Prostate gland (tissue), 2 donors: Measurements from ENCODE around the gene MT3. TPM values are rescaled to one million over a fixed set of nuclear protein-coding genes. Genes with fewer than 3 reads are reported as not detected.
A peak's percentile ranks its signal among the peaks of the same experiment; 100 is the strongest.

Experiments
- DNase-seq: peaks from one replicate; pipeline ENCODE4 v3.0.0-alpha.2; 2019; ENCODE audit warnings: low spot score
- H3K27ac ChIP-seq, 2 donors: fragments of 200-600 bp; sonication (generic); 2 replicates each; pipeline ENCODE4 v1.5.1; 2017 to 2019
- H3K27me3 ChIP-seq: fragments of 200-600 bp; sonication (generic); replicated peaks from 2 replicates; pipeline ENCODE4 v1.5.1; 2019; ENCODE audit not compliant: insufficient read depth
- H3K36me3 ChIP-seq, 2 donors: fragments of 200-600 bp; sonication (generic); 1 replicate in 1 of 2; 2 replicates in 1 of 2; pipeline versions ENCODE4 v1.5.1 to v1.8.1; 2017 to 2019
- H3K4me1 ChIP-seq: fragments of 200-600 bp; sonication (generic); replicated peaks from 2 replicates; pipeline ENCODE4 v1.5.1; 2019
- H3K4me3 ChIP-seq, 2 donors: fragments of 200-600 bp; sonication (generic); 2 replicates each; pipeline ENCODE4 v1.5.1; 2017 to 2019
- H3K9me3 ChIP-seq: fragments of 200-600 bp; sonication (generic); 2 replicates; pipeline ENCODE4 v1.5.1; 2017
- CTCF ChIP-seq, 4 experiments: fragments of 200-600 bp in 2 of 4; fragments of 450-650 bp in 2 of 4; sonication (generic) in 2 of 4; IDR thresholded peaks; 1 replicate in 3 of 4; 2 replicates in 1 of 4; pipeline ENCODE4 v1.5.1; 2016 to 2019; ENCODE audit warnings: antibody characterized with exemption in 4 of 4, mild to moderate bottlenecking in 2 of 4, moderate library complexity in 2 of 4
- POLR2A ChIP-seq: fragments of 450-650 bp; IDR thresholded peaks from one replicate; pipeline ENCODE4 v1.6.1; 2016; ENCODE audit warnings: antibody characterized with exemption, mild to moderate bottlenecking
- POLR2AphosphoS5 ChIP-seq: sonication (generic); formaldehyde crosslinking; IDR thresholded peaks from one replicate; pipeline ENCODE4 v1.6.1; 2017; ENCODE audit warnings: antibody characterized with exemption
- WGBS: methylation state at CpG from one replicate; pipeline ENCODE4 v1.1.5; 2018; 5-methylcytosine and 5-hydroxymethylcytosine counted together
- intact Hi-C: fragments of 100-400 bp; cut with DNase I; formaldehyde crosslinking; loops from one replicate; pipeline ENCODE4 v1.14.2; 2022
- total RNA-seq, 2 donors: library from RNA; depleted of rRNA; stranded (reverse); fragments of >200 nt; gene quantifications; one replicate each; pipeline ENCODE4 v1.1.0, GENCODE V29; 2016

The MT3 gene
- total RNA-seq, 2 donors from 2014 or later = 1.6 TPM; not detected in 1

- H3K36me3 ChIP-seq = no peaks in the 10 kb centered on the region
- no peak overlapping the region for H3K27ac ChIP-seq
- H3K4me1 ChIP-seq = no peaks in the 10 kb centered on the region
- WGBS = 29% methylated on average over 8 of the region's 8 CpGs
- H3K9me3 ChIP-seq = no peaks in the 10 kb centered on the region
- DNase-seq = peak; percentile 47
- intact Hi-C loops = loop anchor here (2.0 to 5.0 kb wide), 2 partner anchors 84 to 102 kb away; no protein-coding TSS in a partner anchor
- TF ChIP-seq POLR2AphosphoS5 (peak; percentile 27), POLR2A (no peak), CTCF (IDR thresholded peaks at IDR 0.05) (peak; percentile 44 to 74 (median 65))
- H3K4me3 ChIP-seq = no peak overlapping the region
- H3K27me3 ChIP-seq = no peaks in the 10 kb centered on the region
Observed at GRCh38 chr16:56600398-56600999, 11.2 kb downstream of the MT3 start.

- no peak for DNase-seq
- no peak for TF ChIP-seq POLR2AphosphoS5
- no peak for TF ChIP-seq CTCF (IDR thresholded peaks at IDR 0.05)
- no peak for TF ChIP-seq POLR2A
- H3K36me3 ChIP-seq = no peaks in the 10 kb centered on the region
Observed at GRCh38 chr16:56601325-56601724, 12.0 kb downstream of the MT3 start.

GRCh38 chr16:56603589-56603988 lies 14.3 kb downstream of the MT3 start:
- no peaks in the 10 kb centered on the region for H3K9me3 ChIP-seq
- peaks cover 17% of the 10 kb centered on the region for H3K4me1 ChIP-seq
- no peak overlapping the region for H3K4me3 ChIP-seq
- H3K36me3 ChIP-seq = no peaks in the 10 kb centered on the region
- DNase-seq = peak; percentile 51
- H3K27ac ChIP-seq = no peak overlapping the region
- intact Hi-C loops = loop anchor here (5.0 kb wide), 1 partner anchor 99 kb away; no protein-coding TSS in a partner anchor
- no peaks in the 10 kb centered on the region for H3K27me3 ChIP-seq
- no peak for TF ChIP-seq POLR2A
- TF ChIP-seq POLR2AphosphoS5 = peak; percentile 38
- TF ChIP-seq CTCF (IDR thresholded peaks at IDR 0.05) = peak in 3 of 4 experiments; percentile 51 to 67 (median 60)
- 41% methylated on average over 4 of the region's 4 CpGs for WGBS

More at GRCh38 chr16:56601325-56601724, 12.0 kb downstream of the MT3 start:
- Histone ChIP-seq H3K9me3 (no peaks in the 10 kb centered on the region), H3K4me1 (no peaks in the 10 kb centered on the region), H3K27ac (no peak overlapping the region), H3K4me3 (no peak overlapping the region), H3K27me3 (no peaks in the 10 kb centered on the region)
- WGBS = 76% methylated on average over 9 of the region's 9 CpGs
- intact Hi-C loops = loop anchor here (2.0 to 5.0 kb wide), 2 partner anchors 85 to 101 kb away; no protein-coding TSS in a partner anchor

GRCh38 chr16:56604966-56605365 lies 15.6 kb downstream of the MT3 start:
- no peaks in the 10 kb centered on the region for H3K9me3 ChIP-seq
- no peaks in the 10 kb centered on the region for H3K36me3 ChIP-seq
- intact Hi-C loops = loop anchor here (5.0 kb wide), 2 partner anchors 77 to 97 kb away; partner anchors contain the start of gene MT1X
- TF ChIP-seq POLR2AphosphoS5 (no peak), CTCF (IDR thresholded peaks at IDR 0.05) (no peak), POLR2A (no peak)
- H3K27me3 ChIP-seq = no peaks in the 10 kb centered on the region
- peaks cover 17% of the 10 kb centered on the region for H3K4me1 ChIP-seq
- H3K27ac ChIP-seq = peak overlapping the region in 1 of 2 donors; percentile 86
- no peak overlapping the region for H3K4me3 ChIP-seq
- 88% methylated on average over 4 of the region's 4 CpGs for WGBS
- no peak for DNase-seq

GRCh38 chr16:56605475-56605874 lies 16.1 kb downstream of the MT3 start:
- Histone ChIP-seq H3K4me1 (peaks cover 22% of the 10 kb centered on the region), H3K27me3 (no peaks in the 10 kb centered on the region), H3K27ac (peak overlapping the region; percentile 86 to 90), H3K9me3 (no peaks in the 10 kb centered on the region), H3K4me3 (no peak overlapping the region), H3K36me3 (no peaks in the 10 kb centered on the region)
- TF ChIP-seq CTCF (IDR thresholded peaks at IDR 0.05) (no peak), POLR2A (no peak), POLR2AphosphoS5 (no peak)
- WGBS = 90% methylated on average over 1 of the region's 1 CpG
- no peak for DNase-seq
- intact Hi-C loops = loop anchor here (5.0 kb wide), 1 partner anchor 77 kb away; the partner anchor contains the start of gene MT1X
